Measurements from ENCODE around the gene STYXL2.

GRCh38 chr1:167138703-167139102 is 44.8 kb downstream of the STYXL2 start:
- no peak for TF ChIP-seq CTCF (IDR thresholded peaks at IDR 0.05; ENCODE audit: low read depth, low read length)
- no peak for TF ChIP-seq EZH2phosphoT487 (IDR thresholded peaks at IDR 0.05; ENCODE audit: low read depth)

Data from OCI-LY3 (cell line).